ENCODE results near the gene MERTK.
"Not testable (repeated sequence)": the region's sequence is repeated elsewhere in the genome, so short reads cannot be mapped to it uniquely, and the experiment has no call there.

MERTK gene

GRCh38 chr2:111910609-111911277, 12.3 kb downstream of the MERTK start:
- no peak for DNase-seq (ENCODE audit: low spot score)

- DNase-seq (ENCODE audit: low spot score) = not testable (repeated sequence)
These were observed 13.0 kb downstream of the MERTK start for GRCh38 chr2:111911295-111911977.

- no peak for DNase-seq (ENCODE audit: low spot score)
These were observed 14.1 kb downstream of the MERTK start for GRCh38 chr2:111912547-111912946.

- DNase-seq (ENCODE audit: low spot score) = no peak
These were observed 18.7 kb downstream of the MERTK start for GRCh38 chr2:111917106-111917505.

- no peak for DNase-seq (ENCODE audit: low spot score)
These were observed 20.0 kb downstream of the MERTK start for GRCh38 chr2:111918383-111918806.

- no peak for DNase-seq (ENCODE audit: low spot score)
These were observed 21.0 kb downstream of the MERTK start for GRCh38 chr2:111919365-111919764.

GRCh38 chr2:111919794-111920608, 21.6 kb downstream of the MERTK start:
- peak; percentile 39 for DNase-seq (ENCODE audit: low spot score)

GRCh38 chr2:111923276-111923804, 24.9 kb downstream of the MERTK start:
- no peak for DNase-seq (ENCODE audit: low spot score)

- DNase-seq (ENCODE audit: low spot score) = no peak
These were observed 26.3 kb downstream of the MERTK start for GRCh38 chr2:111924617-111925107.

- DNase-seq (ENCODE audit: low spot score) = no peak
These were observed 29.3 kb downstream of the MERTK start for GRCh38 chr2:111927723-111928122.

- DNase-seq (ENCODE audit: low spot score) = no peak
These were observed 32.0 kb downstream of the MERTK start for GRCh38 chr2:111930409-111930808.

GRCh38 chr2:111930875-111931274, 32.5 kb downstream of the MERTK start:
- no peak for DNase-seq (ENCODE audit: low spot score)

- DNase-seq (ENCODE audit: low spot score) = no peak
These were observed 34.5 kb downstream of the MERTK start for GRCh38 chr2:111932841-111933291.

GRCh38 chr2:111933900-111934299, 35.5 kb downstream of the MERTK start:
- not testable (repeated sequence) for DNase-seq (ENCODE audit: low spot score)

GRCh38 chr2:111936881-111937280, 38.5 kb downstream of the MERTK start:
- no peak for DNase-seq (ENCODE audit: low spot score)

GRCh38 chr2:111938392-111938791, 40.0 kb downstream of the MERTK start:
- no peak for DNase-seq (ENCODE audit: low spot score)

GRCh38 chr2:111940333-111941196, 42.2 kb downstream of the MERTK start:
- no peak for DNase-seq (ENCODE audit: low spot score)

- no peak for DNase-seq (ENCODE audit: low spot score)
These were observed 43.1 kb downstream of the MERTK start for GRCh38 chr2:111941531-111941930.

- no peak for DNase-seq (ENCODE audit: low spot score)
These were observed 46.3 kb downstream of the MERTK start for GRCh38 chr2:111944531-111945210.

GRCh38 chr2:111945444-111946293, 47.3 kb downstream of the MERTK start:
- peak; percentile 15 for DNase-seq (ENCODE audit: low spot score)
